Mammary epithelial cell (primary cell): Measurements from ENCODE around the gene ADGRG1.

Source experiments
- EZH2 ChIP-seq: IDR thresholded peaks from 2 replicates; pipeline ENCODE4 v1.6.1; 2012; ENCODE audit warnings: low read length, inconsistent platforms, borderline replicate concordance
- TF ChIP-seq, protein P1 (sequence below), 2 donors: IDR thresholded peaks in 1 of 2; conservative IDR thresholded peaks in 1 of 2; 2 replicates each; pipeline ENCODE4 v1.5.1; 2011 to 2012; ENCODE audit warnings: inconsistent platforms in 2 of 2, low read length in 2 of 2, mild to moderate bottlenecking in 2 of 2, control low read depth in 1 of 2, low read depth in 1 of 2; ENCODE audit not compliant: insufficient read depth in 1 of 2; ENCODE audit errors: extremely low read depth in 1 of 2

DNA sequence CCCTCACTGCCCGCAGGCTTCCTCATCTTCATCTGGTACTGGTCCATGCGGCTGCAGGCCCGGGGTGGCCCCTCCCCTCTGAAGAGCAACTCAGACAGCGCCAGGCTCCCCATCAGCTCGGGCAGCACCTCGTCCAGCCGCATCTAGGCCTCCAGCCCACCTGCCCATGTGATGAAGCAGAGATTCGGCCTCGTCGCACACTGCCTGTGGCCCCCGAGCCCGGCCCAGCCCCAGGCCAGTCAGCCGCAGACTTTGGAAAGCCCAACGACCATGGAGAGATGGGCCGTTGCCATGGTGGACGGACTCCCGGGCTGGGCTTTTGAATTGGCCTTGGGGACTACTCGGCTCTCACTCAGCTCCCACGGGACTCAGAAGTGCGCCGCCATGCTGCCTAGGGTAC, 35.0 kb downstream of the ADGRG1 start:
- TF ChIP-seq, protein P1, sequence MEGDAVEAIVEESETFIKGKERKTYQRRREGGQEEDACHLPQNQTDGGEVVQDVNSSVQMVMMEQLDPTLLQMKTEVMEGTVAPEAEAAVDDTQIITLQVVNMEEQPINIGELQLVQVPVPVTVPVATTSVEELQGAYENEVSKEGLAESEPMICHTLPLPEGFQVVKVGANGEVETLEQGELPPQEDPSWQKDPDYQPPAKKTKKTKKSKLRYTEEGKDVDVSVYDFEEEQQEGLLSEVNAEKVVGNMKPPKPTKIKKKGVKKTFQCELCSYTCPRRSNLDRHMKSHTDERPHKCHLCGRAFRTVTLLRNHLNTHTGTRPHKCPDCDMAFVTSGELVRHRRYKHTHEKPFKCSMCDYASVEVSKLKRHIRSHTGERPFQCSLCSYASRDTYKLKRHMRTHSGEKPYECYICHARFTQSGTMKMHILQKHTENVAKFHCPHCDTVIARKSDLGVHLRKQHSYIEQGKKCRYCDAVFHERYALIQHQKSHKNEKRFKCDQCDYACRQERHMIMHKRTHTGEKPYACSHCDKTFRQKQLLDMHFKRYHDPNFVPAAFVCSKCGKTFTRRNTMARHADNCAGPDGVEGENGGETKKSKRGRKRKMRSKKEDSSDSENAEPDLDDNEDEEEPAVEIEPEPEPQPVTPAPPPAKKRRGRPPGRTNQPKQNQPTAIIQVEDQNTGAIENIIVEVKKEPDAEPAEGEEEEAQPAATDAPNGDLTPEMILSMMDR (conservative IDR thresholded peaks at IDR 0.05 in 1 of 2, IDR thresholded peaks at IDR 0.05 in 1 of 2; ENCODE audit: extremely low read depth in 1 of 2, insufficient read depth in 1 of 2, low read depth in 1 of 2, low read length in 2 of 2): no peak
- no peak for TF ChIP-seq EZH2
